ENCODE measurements around the gene ZZZ3. TPM values are rescaled to one million over a fixed set of nuclear protein-coding genes. Genes with fewer than 3 reads are reported as not detected.
"Not testable (repeated sequence)": the region's sequence is repeated elsewhere in the genome, so short reads cannot be mapped to it uniquely, and the experiment has no call there.

ZZZ3 gene
- total RNA-seq, 6 experiments from 2014 or later: 41.8 to 47.8 (median 46.0) TPM

GRCh38 chr1:77678660-77679610 lies 3.5 kb downstream of the ZZZ3 start:
- TF ChIP-seq CTCF (IDR thresholded peaks at IDR 0.05): no peak
- Mint-ChIP-seq H3K36me3 (ENCODE audit: low read depth) (peaks cover 32% of the 10 kb centered on the region), H3K4me3 (peak overlapping the region; percentile 8; the same call in 1 of the 2 replicates), H3K27ac (no peak overlapping the region), H3K9me3 (no peaks in the 10 kb centered on the region), H3K4me1 (ENCODE audit: low read depth) (peaks cover 63% of the 10 kb centered on the region), H3K27me3 (ENCODE audit: insufficient read depth) (no peaks in the 10 kb centered on the region; the same call in 1 of the 2 replicates)
- DNase-seq: no peak

GRCh38 chr1:77674807-77675206 lies 7.7 kb downstream of the ZZZ3 start:
- not testable (repeated sequence) for H3K27me3 Mint-ChIP-seq (ENCODE audit: insufficient read depth); H3K9me3 Mint-ChIP-seq; H3K36me3 Mint-ChIP-seq (ENCODE audit: low read depth); DNase-seq; H3K4me3 Mint-ChIP-seq
- peak overlapping the region; percentile 29; the same call in 1 of the 2 replicates for H3K27ac Mint-ChIP-seq
- H3K4me1 Mint-ChIP-seq (ENCODE audit: low read depth): peaks cover 80% of the 10 kb centered on the region

DNA sequence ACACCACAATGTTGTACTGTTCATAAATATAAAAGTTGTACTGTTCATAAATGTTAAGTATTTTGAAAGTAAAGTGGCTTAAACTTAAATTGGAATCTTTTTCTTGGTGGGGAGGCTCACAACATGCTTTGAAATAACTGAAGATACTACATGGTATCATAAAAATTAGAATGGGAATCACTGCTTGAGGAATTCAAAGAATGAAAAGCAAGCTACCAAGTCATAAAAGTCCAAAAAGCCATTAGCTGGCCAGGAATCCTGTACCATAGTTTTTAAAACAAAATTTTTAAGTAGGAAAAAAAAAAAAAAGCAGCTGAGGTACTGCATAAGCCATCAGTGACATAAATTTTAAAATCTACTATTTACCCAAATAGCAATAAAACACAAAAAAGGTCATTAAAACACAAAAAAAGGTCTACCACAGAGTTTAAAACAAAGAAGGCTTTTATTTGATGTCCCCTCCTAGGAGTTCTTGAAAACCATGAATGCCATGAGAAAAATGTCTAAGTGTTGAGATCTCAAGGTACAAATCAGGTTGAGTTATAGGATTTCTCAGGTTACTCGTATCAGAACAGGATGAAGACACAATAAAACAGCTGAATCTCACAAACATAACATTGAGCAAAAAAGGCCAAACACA lies 8.6 kb downstream of the ZZZ3 start:
- peaks cover 9% of the 10 kb centered on the region; the same call in 1 of the 2 replicates for H3K36me3 Mint-ChIP-seq (ENCODE audit: low read depth)
- TF ChIP-seq CTCF (IDR thresholded peaks at IDR 0.05): no peak

DNA sequence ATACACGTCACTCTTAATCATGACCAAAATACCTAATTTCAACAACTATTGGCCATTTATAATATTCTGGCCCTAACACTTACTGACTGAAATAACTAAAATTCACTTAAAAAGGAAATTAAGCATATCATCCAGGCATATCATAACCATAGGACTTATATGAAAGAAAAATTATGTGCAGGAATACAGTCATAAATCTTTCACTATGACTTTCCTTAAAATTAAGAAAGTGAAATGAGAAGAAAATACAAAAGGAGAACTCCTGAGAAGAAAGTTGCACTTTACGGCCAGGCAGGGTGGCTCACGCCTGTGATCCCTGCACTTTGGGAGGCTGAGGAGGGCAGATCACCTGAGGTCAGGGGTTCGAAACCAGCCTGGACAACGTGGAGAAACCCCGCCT lies 9.4 kb downstream of the ZZZ3 start:
- H3K9me3 Mint-ChIP-seq: no peaks in the 10 kb centered on the region
- H3K36me3 Mint-ChIP-seq (ENCODE audit: low read depth): peaks cover 9% of the 10 kb centered on the region; the same call in 1 of the 2 replicates
- DNase-seq: no peak
- H3K4me1 Mint-ChIP-seq (ENCODE audit: low read depth): peaks cover 82% of the 10 kb centered on the region
- peak overlapping the region; percentile 73 for H3K4me3 Mint-ChIP-seq
- H3K27ac Mint-ChIP-seq: peak overlapping the region; percentile 77
- H3K27me3 Mint-ChIP-seq (ENCODE audit: insufficient read depth): no peaks in the 10 kb centered on the region; the same call in 1 of the 2 replicates
- TF ChIP-seq CTCF (IDR thresholded peaks at IDR 0.05): no peak

More for the DNA sequence above, 8.6 kb downstream of the ZZZ3 start:
- peak; percentile 32 for DNase-seq
- H3K27me3 Mint-ChIP-seq (ENCODE audit: insufficient read depth): no peaks in the 10 kb centered on the region; the same call in 1 of the 2 replicates
- no peaks in the 10 kb centered on the region for H3K9me3 Mint-ChIP-seq
- H3K4me1 Mint-ChIP-seq (ENCODE audit: low read depth): peaks cover 82% of the 10 kb centered on the region
- H3K27ac Mint-ChIP-seq: peak overlapping the region; percentile 77
- H3K4me3 Mint-ChIP-seq: peak overlapping the region; percentile 73

DNA sequence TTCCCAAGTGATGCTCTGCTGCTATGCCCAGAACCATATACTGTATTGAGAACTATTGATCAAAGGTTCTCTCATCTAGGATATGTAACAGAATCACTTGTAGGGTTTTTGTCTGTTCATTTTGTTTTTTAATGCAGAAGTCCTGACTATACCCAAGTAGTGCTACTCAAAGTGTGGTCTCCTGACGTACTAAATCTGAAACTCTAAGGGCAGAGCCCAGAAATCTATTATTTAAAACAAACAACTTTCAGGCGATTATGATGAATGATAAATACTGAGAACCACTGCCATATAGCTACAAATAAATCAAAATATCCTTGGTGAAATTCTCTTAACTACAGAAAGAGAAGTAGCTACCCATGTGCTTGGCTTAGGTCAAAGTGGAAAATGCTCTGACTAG lies 10.1 kb downstream of the ZZZ3 start:
- Mint-ChIP-seq H3K4me1 (ENCODE audit: low read depth) (peaks cover 81% of the 10 kb centered on the region), H3K4me3 (peak overlapping the region; percentile 73), H3K36me3 (ENCODE audit: low read depth) (peaks cover 9% of the 10 kb centered on the region; the same call in 1 of the 2 replicates), H3K27me3 (ENCODE audit: insufficient read depth) (no peaks in the 10 kb centered on the region; the same call in 1 of the 2 replicates), H3K27ac (peak overlapping the region; percentile 77), H3K9me3 (no peaks in the 10 kb centered on the region)
- DNase-seq: no peak
- no peak for TF ChIP-seq CTCF (IDR thresholded peaks at IDR 0.05)
